ENCODE results near the gene PGAM2. TPM values are rescaled to one million over a fixed set of nuclear protein-coding genes. Genes with fewer than 3 reads are reported as not detected.

The PGAM2 gene
- total RNA-seq, 1 donor from 2014 or later: 2.5 TPM

GRCh38 chr7:44099669-44100068, 34.3 kb upstream of the PGAM2 start:
- H3K9me3 Mint-ChIP-seq (ENCODE audit: low read depth): no peaks in the 10 kb centered on the region
- peaks cover 1% of the 10 kb centered on the region for H3K4me1 Mint-ChIP-seq (ENCODE audit: low read depth)
- peaks cover 22% of the 10 kb centered on the region for H3K27me3 Mint-ChIP-seq
- no peaks in the 10 kb centered on the region for H3K36me3 Mint-ChIP-seq (ENCODE audit: insufficient read depth)
- no peak for DNase-seq (ENCODE audit: low spot score, unreplicated experiment)
- no peak overlapping the region for H3K27ac Mint-ChIP-seq
- TF ChIP-seq, protein P1, sequence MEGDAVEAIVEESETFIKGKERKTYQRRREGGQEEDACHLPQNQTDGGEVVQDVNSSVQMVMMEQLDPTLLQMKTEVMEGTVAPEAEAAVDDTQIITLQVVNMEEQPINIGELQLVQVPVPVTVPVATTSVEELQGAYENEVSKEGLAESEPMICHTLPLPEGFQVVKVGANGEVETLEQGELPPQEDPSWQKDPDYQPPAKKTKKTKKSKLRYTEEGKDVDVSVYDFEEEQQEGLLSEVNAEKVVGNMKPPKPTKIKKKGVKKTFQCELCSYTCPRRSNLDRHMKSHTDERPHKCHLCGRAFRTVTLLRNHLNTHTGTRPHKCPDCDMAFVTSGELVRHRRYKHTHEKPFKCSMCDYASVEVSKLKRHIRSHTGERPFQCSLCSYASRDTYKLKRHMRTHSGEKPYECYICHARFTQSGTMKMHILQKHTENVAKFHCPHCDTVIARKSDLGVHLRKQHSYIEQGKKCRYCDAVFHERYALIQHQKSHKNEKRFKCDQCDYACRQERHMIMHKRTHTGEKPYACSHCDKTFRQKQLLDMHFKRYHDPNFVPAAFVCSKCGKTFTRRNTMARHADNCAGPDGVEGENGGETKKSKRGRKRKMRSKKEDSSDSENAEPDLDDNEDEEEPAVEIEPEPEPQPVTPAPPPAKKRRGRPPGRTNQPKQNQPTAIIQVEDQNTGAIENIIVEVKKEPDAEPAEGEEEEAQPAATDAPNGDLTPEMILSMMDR (IDR thresholded peaks at IDR 0.05; ENCODE audit: unreplicated experiment): no peak
- H3K4me3 Mint-ChIP-seq (ENCODE audit: low read depth): no peak overlapping the region

DNA sequence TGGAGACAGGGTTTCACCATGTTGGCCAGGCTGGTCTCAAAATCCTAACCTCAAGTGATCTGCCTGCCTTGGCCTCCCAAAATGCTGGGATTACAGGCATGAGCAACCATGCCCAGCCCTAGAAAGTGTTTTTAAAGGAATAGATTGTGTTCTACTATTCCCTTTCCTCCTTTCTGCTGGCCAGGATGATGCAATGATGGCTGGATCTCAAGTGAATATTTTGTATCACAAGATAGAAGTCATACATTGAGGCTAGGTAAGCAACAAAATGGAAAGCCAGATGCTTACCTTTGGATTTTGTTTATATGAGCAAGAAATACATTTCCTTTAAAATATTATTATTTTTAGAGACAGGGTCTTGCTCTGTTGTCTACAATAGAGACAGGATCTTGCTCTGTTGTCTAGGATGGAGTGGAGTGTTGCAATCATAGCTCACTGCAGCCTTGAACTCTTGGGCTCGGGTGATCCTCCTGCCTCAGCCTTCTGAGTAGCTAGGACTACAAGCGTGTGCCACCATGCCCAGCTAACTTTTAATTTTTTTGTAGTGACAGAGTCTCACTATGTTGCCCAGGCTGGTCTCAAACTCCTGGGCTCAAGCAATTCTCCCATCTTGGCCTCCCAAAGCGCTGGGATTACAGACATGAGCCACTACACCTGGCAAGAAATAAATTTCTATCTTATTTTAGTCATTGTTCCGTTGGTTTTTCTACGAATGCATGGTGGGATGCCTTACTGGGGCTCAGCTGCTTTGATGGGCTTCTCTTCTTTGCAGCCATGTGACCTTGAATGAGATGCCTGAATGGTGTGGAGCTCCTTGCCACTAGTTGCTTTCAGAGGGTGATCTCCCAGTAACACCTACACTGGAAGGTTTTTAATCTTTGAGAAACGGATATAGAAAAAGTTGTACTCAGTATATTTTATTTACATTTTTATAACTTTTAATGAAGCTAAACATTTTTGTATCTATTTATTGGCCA, 33.0 kb upstream of the PGAM2 start:
- Mint-ChIP-seq H3K27ac (no peak overlapping the region), H3K36me3 (ENCODE audit: insufficient read depth) (no peaks in the 10 kb centered on the region), H3K4me1 (ENCODE audit: low read depth) (peaks cover under 1% of the 10 kb centered on the region), H3K4me3 (ENCODE audit: low read depth) (no peak overlapping the region), H3K9me3 (ENCODE audit: low read depth) (no peaks in the 10 kb centered on the region), H3K27me3 (peaks cover 20% of the 10 kb centered on the region)
- TF ChIP-seq, protein P1 (IDR thresholded peaks at IDR 0.05; ENCODE audit: unreplicated experiment): no peak
- DNase-seq (ENCODE audit: low spot score, unreplicated experiment): no peak

- no peaks in the 10 kb centered on the region for H3K4me1 Mint-ChIP-seq (ENCODE audit: low read depth)
- H3K27me3 Mint-ChIP-seq: peaks cover 9% of the 10 kb centered on the region
- H3K9me3 Mint-ChIP-seq (ENCODE audit: low read depth): no peaks in the 10 kb centered on the region
- H3K36me3 Mint-ChIP-seq (ENCODE audit: insufficient read depth): no peaks in the 10 kb centered on the region
- no peak for DNase-seq (ENCODE audit: low spot score, unreplicated experiment)
- TF ChIP-seq, protein P1 (IDR thresholded peaks at IDR 0.05; ENCODE audit: unreplicated experiment): no peak
- no peak overlapping the region for H3K4me3 Mint-ChIP-seq (ENCODE audit: low read depth)
- no peak overlapping the region for H3K27ac Mint-ChIP-seq
These were observed 31.9 kb upstream of the PGAM2 start for GRCh38 chr7:44097064-44097932.

DNA sequence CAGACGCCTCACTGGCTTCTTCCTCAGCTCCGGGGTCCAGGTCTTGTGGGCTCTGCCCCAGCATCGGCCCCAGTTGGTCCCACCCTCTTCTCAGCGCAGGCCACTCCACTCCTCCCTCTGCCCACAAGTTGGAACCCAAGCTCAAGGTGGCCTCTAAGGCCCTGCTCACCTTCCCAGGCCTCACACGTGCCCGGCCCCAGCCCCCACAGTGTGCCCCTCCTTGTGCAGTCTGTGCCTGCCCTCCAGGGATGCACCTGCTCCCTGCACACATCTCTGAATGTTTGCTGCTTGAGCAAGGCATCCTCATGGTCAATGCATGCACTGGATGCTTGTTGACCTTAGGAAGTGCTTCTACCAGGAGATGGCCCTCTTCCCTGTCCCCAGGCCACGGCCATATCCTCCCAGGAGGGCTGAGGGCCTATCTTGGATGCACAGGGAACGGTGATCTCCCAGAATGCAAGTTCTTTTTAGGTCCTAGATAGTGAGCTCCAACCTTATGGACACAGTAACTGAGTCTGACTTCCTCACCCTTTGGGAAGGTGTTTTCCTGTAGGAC, 31.0 kb upstream of the PGAM2 start:
- no peak for DNase-seq (ENCODE audit: low spot score, unreplicated experiment)
- H3K27ac Mint-ChIP-seq: no peak overlapping the region
- H3K4me3 Mint-ChIP-seq (ENCODE audit: low read depth): no peak overlapping the region

More for the DNA sequence above, 31.0 kb upstream of the PGAM2 start:
- Mint-ChIP-seq H3K4me1 (ENCODE audit: low read depth) (no peaks in the 10 kb centered on the region), H3K36me3 (ENCODE audit: insufficient read depth) (no peaks in the 10 kb centered on the region), H3K9me3 (ENCODE audit: low read depth) (no peaks in the 10 kb centered on the region), H3K27me3 (peaks cover 6% of the 10 kb centered on the region)
- TF ChIP-seq, protein P1 (IDR thresholded peaks at IDR 0.05; ENCODE audit: unreplicated experiment): no peak
